HG03103 (cell line): ENCODE results near the gene ZCCHC18.
A peak's percentile ranks its signal among the peaks of the same experiment; 100 is the strongest.
"Not testable (repeated sequence)": the region's sequence is repeated elsewhere in the genome, so short reads cannot be mapped to it uniquely, and the experiment has no call there.

ENCODE experiments used
- ATAC-seq: cut with Tn5 transposase; IDR thresholded peaks from one replicate; pipeline ENCODE4 v1.9.1; 2021; ENCODE audit warnings: low read depth; ENCODE audit not compliant: unreplicated experiment

ZCCHC18 gene

DNA sequence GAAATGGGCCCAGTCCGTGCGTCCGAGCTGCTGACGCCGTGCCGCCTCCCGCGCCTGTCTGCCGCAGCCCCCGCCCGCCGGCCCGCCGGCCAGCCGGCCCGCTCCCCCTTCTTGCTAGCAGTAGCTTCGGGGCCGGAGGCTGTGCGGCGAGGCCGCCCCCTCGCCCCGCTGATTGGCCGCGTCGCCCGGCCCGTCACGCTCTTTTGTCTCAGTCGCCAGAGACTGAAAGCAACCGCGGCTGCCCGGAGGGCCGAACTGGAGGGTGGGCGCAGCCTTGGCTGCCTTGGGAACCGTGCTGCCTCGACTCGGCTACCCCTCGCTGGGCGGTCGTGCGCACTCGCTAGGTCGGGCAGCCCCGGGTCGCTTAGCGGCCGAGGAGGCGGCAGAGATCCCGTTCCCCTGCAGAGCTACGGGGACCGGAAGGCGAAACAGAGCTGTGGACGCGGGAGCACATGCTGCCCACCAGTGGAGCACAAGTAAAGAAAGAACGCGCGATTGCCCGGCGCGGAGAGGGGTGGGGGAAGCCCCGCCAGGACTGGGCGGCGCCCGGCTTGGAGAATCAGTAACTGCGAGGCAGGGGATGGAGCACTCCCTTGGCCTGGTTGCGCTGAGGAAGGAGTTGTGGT is at the start of gene ZCCHC18:
TSS of gene ZCCHC18 (plus strand) at position 198 of the 626 bp plus-strand sequence. CDS start 1,589 bp downstream, outside the sequence.
- peak; percentile 58 for ATAC-seq

DNA sequence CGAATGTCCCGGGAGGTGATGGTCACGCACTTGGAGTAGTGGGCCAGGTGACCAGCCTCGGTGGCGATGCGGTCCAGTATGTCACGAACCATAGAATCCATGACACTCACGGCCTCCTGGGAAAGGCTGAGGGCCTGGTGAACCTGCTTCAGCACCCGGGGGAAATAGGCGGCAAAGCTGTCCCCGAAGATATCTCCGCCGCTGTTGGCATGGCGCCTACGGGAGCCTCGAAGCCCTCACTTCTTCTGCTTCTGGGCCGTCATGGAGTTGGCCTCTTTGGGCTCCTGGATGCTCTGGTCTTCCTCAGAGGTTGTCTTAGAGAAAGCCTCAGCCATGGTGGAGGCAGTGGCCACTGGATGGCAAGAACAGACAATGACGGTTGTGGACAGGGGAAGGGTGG is 49.7 kb upstream of the ZCCHC18 start:
- not testable (repeated sequence) for ATAC-seq

GRCh38 chrX:104075778-104076445 is 36.4 kb upstream of the ZCCHC18 start, which contains the start of gene TMSB15C:
TSS of gene TMSB15C (minus strand) at chrX:104076236.
- peak; percentile 95 for ATAC-seq

GRCh38 chrX:104077854-104078253 is 34.5 kb upstream of the ZCCHC18 start:
- ATAC-seq, result not testable (repeated sequence)

DNA sequence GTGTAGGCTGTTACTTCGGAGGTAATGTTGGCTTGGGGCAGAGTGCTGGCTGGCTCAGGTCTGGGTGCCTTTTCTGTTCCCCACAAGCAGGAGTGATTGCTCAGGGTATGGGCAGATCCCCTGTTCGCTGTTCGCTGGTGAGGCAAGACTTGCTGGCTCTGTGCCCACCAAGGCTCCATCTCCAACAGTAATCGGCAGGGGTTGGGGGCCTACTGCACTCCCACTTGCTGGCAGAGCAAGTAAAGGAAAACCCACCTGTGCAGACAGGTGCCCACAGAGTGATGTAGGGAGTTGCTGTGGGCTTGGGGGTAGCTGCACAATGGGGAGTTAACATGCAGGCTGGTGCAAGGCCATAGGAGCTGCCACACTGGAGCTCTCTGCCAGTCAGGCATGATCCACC is 28.3 kb upstream of the ZCCHC18 start:
- ATAC-seq, result no peak

- no peak for ATAC-seq
Observed at GRCh38 chrX:104084534-104085277, 27.6 kb upstream of the ZCCHC18 start.

- ATAC-seq, result no peak
Observed at GRCh38 chrX:104085477-104085876, 26.8 kb upstream of the ZCCHC18 start.

- no peak for ATAC-seq
Observed at GRCh38 chrX:104085919-104086318, 26.4 kb upstream of the ZCCHC18 start.

- peak; percentile 65 for ATAC-seq
Observed at GRCh38 chrX:104098151-104098808, 14.0 kb upstream of the ZCCHC18 start.

- ATAC-seq, result no peak
Observed at GRCh38 chrX:104098919-104099318, 13.4 kb upstream of the ZCCHC18 start.

DNA sequence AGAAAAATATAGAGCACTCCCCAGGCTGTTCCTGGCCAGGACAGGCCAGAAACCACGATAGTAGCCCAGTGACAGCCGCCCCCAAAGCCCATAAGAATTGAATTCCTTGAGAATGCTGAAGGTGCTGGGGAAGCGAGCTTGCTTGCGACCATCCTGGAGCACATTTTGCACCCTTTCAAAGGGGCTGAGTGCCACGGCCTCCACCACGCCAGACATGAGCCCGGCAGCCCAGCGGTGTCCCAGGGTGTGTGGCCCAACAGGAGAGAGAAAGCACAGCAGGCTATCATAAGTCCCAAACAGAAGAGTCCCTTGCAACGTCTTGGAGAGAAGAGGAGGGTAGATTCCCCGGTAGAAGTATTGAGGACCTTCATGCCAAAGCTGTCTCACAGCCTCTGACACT is 7.6 kb upstream of the ZCCHC18 start:
- no peak for ATAC-seq

- no peak for ATAC-seq
Observed at GRCh38 chrX:104105330-104106262, 6.7 kb upstream of the ZCCHC18 start.

- ATAC-seq, result no peak
Observed at GRCh38 chrX:104108955-104109354, 3.4 kb upstream of the ZCCHC18 start.

DNA sequence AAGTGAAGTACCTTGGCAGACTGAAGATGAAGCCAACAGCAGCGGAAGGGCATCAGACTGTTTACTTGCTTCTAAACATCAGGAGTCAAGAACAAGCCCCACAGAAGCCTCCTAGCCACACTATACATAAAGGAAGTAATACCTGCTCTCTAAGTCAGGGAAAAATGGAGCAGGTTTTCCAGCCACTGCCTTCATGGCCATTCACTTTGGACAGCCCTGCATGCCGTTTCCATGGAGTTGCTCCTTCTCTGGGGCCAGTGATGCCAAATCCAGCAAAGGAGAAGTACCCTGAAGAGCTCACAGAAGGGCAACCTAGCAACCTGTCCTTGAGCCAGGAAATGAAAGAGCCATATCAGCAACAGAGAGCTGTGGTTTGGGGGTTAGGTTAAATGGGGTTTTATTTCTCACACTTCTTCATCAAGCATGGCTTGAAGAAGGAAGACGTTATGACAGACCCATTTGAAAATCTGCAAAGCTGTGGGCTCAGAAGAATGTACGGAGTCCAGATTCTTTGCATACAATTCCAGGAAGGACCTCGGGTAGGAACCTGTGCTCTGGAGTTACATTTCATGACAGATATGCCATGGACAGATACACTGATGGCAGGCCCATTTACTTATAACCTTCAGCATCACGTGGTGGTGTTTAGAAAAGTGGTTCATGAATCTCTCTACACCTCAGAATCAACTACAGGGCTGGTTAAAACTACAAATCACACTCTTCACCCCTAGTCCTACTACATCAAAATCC is 1.7 kb upstream of the ZCCHC18 start:
- peak; percentile 41 for ATAC-seq

DNA sequence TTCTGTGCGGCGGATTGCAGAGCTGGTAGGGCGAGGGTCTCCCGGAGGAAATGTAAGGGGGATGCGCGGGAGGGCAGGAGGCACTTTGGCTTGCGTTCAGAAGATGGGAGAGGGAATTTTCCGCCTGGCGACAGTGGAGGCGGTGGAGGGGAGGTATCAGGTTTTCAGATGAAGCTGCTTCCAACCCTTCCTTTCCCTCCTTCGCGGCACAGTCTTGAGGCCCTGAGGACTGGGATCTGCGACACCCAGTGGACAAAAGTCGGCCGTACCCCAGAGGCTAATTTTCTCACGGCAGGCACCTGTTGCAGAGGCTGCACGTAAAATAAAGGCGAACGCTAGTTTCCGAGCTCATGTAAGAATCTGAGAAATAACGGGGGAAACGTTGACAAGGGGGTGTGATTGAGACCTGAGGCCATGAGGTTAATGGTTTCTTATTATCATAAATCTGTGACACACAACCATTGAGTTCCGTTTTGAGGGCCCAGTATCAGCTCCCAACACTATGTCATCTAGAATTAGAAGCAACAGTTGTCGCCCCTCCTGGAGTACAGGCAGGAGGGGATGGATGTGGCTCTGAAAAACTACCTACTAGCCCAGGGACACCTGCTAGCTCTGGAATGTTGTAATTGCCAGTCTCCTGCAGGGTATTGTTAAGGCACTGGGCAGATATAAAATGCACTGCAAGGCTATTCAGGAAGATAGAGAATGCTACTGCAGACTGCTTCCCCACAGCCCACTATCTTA is 1.1 kb downstream of the ZCCHC18 start:
- peak; percentile 43 for ATAC-seq

GRCh38 chrX:104117759-104118158 is 5.4 kb downstream of the ZCCHC18 start:
- ATAC-seq, result no peak

DNA sequence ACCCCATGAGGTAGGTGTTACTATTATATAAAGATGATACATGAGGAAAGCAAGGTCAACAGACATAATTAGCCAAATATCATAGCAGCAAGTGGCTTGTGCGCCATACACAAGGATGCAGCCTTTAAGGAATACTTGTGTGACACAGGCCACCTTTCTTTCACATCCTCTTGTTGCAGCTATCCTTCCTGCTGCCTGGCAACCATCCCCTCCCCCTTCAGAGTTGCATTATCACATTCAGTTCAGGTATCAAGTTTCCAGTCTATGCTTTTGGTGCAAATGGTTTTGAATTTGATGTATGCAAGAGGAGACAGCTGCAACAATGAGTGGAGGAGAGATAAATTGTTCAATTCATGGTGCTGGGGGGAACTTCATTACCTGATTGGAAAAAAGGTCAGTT is 6.4 kb downstream of the ZCCHC18 start:
- ATAC-seq, result no peak

GRCh38 chrX:104122829-104123228 is 10.5 kb downstream of the ZCCHC18 start:
- ATAC-seq, result no peak

- no peak for ATAC-seq
Observed at GRCh38 chrX:104126856-104127255, 14.5 kb downstream of the ZCCHC18 start.
